H9 (cell line): Measurements from ENCODE around the gene FARP2. TPM values are rescaled to one million over a fixed set of nuclear protein-coding genes. Genes with fewer than 3 reads are reported as not detected.

Experiments
- DNase-seq: peaks from one replicate; pipeline ENCODE4 v3.0.0-alpha.2; 2017
- H2AFZ ChIP-seq: one replicate; pipeline ENCODE4 v1.6.1; 2013; ENCODE audit warnings: mild to moderate bottlenecking, low read length, control low read depth, moderate library complexity
- H2AK5ac ChIP-seq: 2 replicates; pipeline ENCODE4 v1.6.1; 2013; ENCODE audit warnings: low read length, control low read depth, mixed read lengths; ENCODE audit not compliant: insufficient read length
- H2BK120ac ChIP-seq: one replicate; pipeline ENCODE4 v1.6.1; 2013; ENCODE audit warnings: low read depth, mild to moderate bottlenecking, low read length, control low read depth, inconsistent platforms; ENCODE audit not compliant: poor library complexity, severe bottlenecking
- H2BK12ac ChIP-seq: 2 replicates; pipeline ENCODE4 v1.6.1; 2013; ENCODE audit warnings: low read length, control low read depth, mixed read lengths, low read depth; ENCODE audit not compliant: insufficient read length
- H2BK15ac ChIP-seq: 2 replicates; pipeline ENCODE4 v1.6.1; 2013; ENCODE audit warnings: low read depth, low read length, control low read depth
- H2BK20ac ChIP-seq: one replicate; pipeline ENCODE4 v1.6.1; 2013; ENCODE audit warnings: low read depth, mild to moderate bottlenecking, low read length, control low read depth, inconsistent platforms; ENCODE audit not compliant: poor library complexity, severe bottlenecking
- H2BK5ac ChIP-seq: 2 replicates; pipeline ENCODE4 v1.6.1; 2013; ENCODE audit warnings: low read length, control low read depth, mixed read lengths; ENCODE audit not compliant: insufficient read length
- H3K14ac ChIP-seq: 2 replicates; pipeline ENCODE4 v1.6.1; 2013; ENCODE audit warnings: low read length, control low read depth; ENCODE audit not compliant: insufficient read depth
- H3K18ac ChIP-seq: 2 replicates; pipeline ENCODE4 v1.6.1; 2013; ENCODE audit warnings: low read depth, mild to moderate bottlenecking, mixed read lengths, low read length, control low read depth; ENCODE audit not compliant: insufficient read length
- H3K23ac ChIP-seq: 2 replicates; pipeline ENCODE4 v1.6.1; 2013; ENCODE audit warnings: low read length, control low read depth, mixed read lengths, low read depth; ENCODE audit not compliant: insufficient read length
- H3K23me2 ChIP-seq: 2 replicates; pipeline ENCODE4 v1.6.1; 2013; ENCODE audit warnings: low read depth, mild to moderate bottlenecking, mixed read lengths, low read length, control low read depth; ENCODE audit not compliant: insufficient read length, poor library complexity, severe bottlenecking
- H3K27ac ChIP-seq: 2 replicates; pipeline ENCODE4 v1.5.1; 2013; ENCODE audit warnings: low read length, control low read depth, mixed read lengths, low read depth; ENCODE audit not compliant: insufficient read length
- H3K27me3 ChIP-seq: 2 replicates; pipeline ENCODE4 v1.6.1; 2013; ENCODE audit warnings: low read length, control low read depth, inconsistent platforms; ENCODE audit not compliant: insufficient read depth
- H3K4ac ChIP-seq: 2 replicates; pipeline ENCODE4 v1.6.1; 2013; ENCODE audit warnings: low read depth, mild to moderate bottlenecking, control low read depth, inconsistent platforms, low read length, moderate library complexity
- H3K4me1 ChIP-seq: 2 replicates; pipeline ENCODE4 v1.6.1; 2013; ENCODE audit warnings: low read length, control low read depth, inconsistent platforms; ENCODE audit not compliant: insufficient read depth
- H3K4me2 ChIP-seq: 2 replicates; pipeline ENCODE4 v1.6.1; 2013; ENCODE audit warnings: low read length, control low read depth, mixed read lengths; ENCODE audit not compliant: insufficient read length, insufficient read depth
- H3K56ac ChIP-seq: 2 replicates; pipeline ENCODE4 v1.6.1; 2013; ENCODE audit warnings: low read depth, mild to moderate bottlenecking, mixed read lengths, low read length, control low read depth; ENCODE audit not compliant: insufficient read length
- H3K79me1 ChIP-seq: 2 replicates; pipeline ENCODE4 v1.6.1; 2013; ENCODE audit warnings: low read depth, mild to moderate bottlenecking, moderate library complexity, low read length, control low read depth, inconsistent platforms; ENCODE audit not compliant: insufficient read depth, poor library complexity, severe bottlenecking
- H3K79me2 ChIP-seq: 2 replicates; pipeline ENCODE4 v1.6.1; 2013; ENCODE audit warnings: low read length, control low read depth, inconsistent platforms; ENCODE audit not compliant: insufficient read depth
- H3K9ac ChIP-seq: 2 replicates; pipeline ENCODE4 v1.6.1; 2013; ENCODE audit warnings: low read length, control low read depth, mixed read lengths; ENCODE audit not compliant: insufficient read length; ENCODE audit errors: extremely low read depth
- H3K9me3 ChIP-seq: one replicate; pipeline ENCODE4 v1.6.1; 2013; ENCODE audit warnings: low read depth, low read length, inconsistent platforms; ENCODE audit not compliant: control insufficient read depth
- H3T11ph ChIP-seq: one replicate; pipeline ENCODE4 v1.6.1; 2013; ENCODE audit warnings: mild to moderate bottlenecking, low read length, control low read depth, inconsistent platforms
- H4K20me1 ChIP-seq: one replicate; pipeline ENCODE4 v1.6.1; 2013; ENCODE audit not compliant: control insufficient read depth, insufficient read length, insufficient read depth
- H4K5ac ChIP-seq: 2 replicates; pipeline ENCODE4 v1.6.1; 2013; ENCODE audit warnings: low read depth, mild to moderate bottlenecking, mixed read lengths, low read length, control low read depth; ENCODE audit not compliant: insufficient read length
- H4K8ac ChIP-seq: replicated peaks from 2 replicates; pipeline ENCODE4 v1.6.1; 2013; ENCODE audit warnings: low read length, control low read depth, mixed read lengths, low read depth; ENCODE audit not compliant: insufficient read length
- H4K91ac ChIP-seq: 2 replicates; pipeline ENCODE4 v1.6.1; 2013; ENCODE audit warnings: low read depth, mild to moderate bottlenecking, moderate library complexity, mixed read lengths, low read length, control low read depth; ENCODE audit not compliant: insufficient read length
- H3K27ac Mint-ChIP-seq, 3 experiments: 2 replicates in 2 of 3; 3 replicates in 1 of 3; pipeline ENCODE4 v1.8.0; 2020 to 2021; ENCODE audit warnings: mixed read lengths in 3 of 3, mild to moderate bottlenecking in 1 of 3, moderate library complexity in 1 of 3
- H3K27me3 Mint-ChIP-seq: 2 replicates; pipeline ENCODE4 v1.8.0; 2021; ENCODE audit warnings: low read depth, mild to moderate bottlenecking, moderate library complexity, mixed read lengths
- H3K36me3 Mint-ChIP-seq, 3 experiments: 2 replicates in 2 of 3; 3 replicates in 1 of 3; pipeline ENCODE4 v1.8.0; 2020 to 2021; ENCODE audit warnings: low read depth in 3 of 3, mixed read lengths in 3 of 3; ENCODE audit not compliant: insufficient read depth in 1 of 3
- H3K4me1 Mint-ChIP-seq, 2 experiments: 2 replicates each; pipeline ENCODE4 v1.8.0; 2020; ENCODE audit warnings: mixed read lengths in 2 of 2
- H3K4me3 Mint-ChIP-seq, 2 experiments: 2 replicates in 1 of 2; 3 replicates in 1 of 2; pipeline ENCODE4 v1.8.0; 2020 to 2021; ENCODE audit warnings: mild to moderate bottlenecking in 2 of 2, mixed read lengths in 2 of 2, moderate library complexity in 1 of 2
- H3K9me3 Mint-ChIP-seq, 2 experiments: 2 replicates in 1 of 2; 3 replicates in 1 of 2; pipeline ENCODE4 v1.8.0; 2020; ENCODE audit warnings: mild to moderate bottlenecking in 2 of 2, mixed read lengths in 2 of 2, moderate library complexity in 1 of 2
- WGBS: extraction: QIAGEN DNeasy Blood & Tissue Kit; methylation state at CpG from one replicate; pipeline ENCODE4 v1.1.7; 2013; ENCODE audit warnings: missing lambda C conversion rate, low lambda C conversion rate, mixed read lengths; ENCODE audit not compliant: insufficient read length; ENCODE audit errors: extremely low coverage; 5-methylcytosine and 5-hydroxymethylcytosine counted together
- total RNA-seq: library from RNA; stranded (reverse); gene quantifications from 2 replicates; pipeline ENCODE4 v1.2.1, GENCODE V29; 2021
- TF ChIP-seq, protein P1 (sequence below): fragments of 200-600 bp; sonication (generic); conservative IDR thresholded peaks from 3 replicates; pipeline ENCODE4 v1.8.0; 2021; ENCODE audit warnings: antibody characterized with exemption, mild to moderate bottlenecking

FARP2 gene
- total RNA-seq, 1 experiment from 2014 or later, result 33.9 TPM

- H3K18ac ChIP-seq, result no peak overlapping the region
- no peak overlapping the region for H3K23ac ChIP-seq
- no peak overlapping the region for H2BK15ac ChIP-seq
- H2BK5ac ChIP-seq, result no peak overlapping the region
- no peak overlapping the region for H3K4ac ChIP-seq
- H3K9ac ChIP-seq, result no peak overlapping the region
- H3K4me2 ChIP-seq, result no peak overlapping the region
- H3K23me2 ChIP-seq, result no peaks in the 10 kb centered on the region
- peaks cover 2% of the 10 kb centered on the region; the same call in 1 of the 2 replicates for H3K79me2 ChIP-seq
- WGBS, result no CpG with 5 or more reads among the region's 2 CpGs
- H3K4me1 Mint-ChIP-seq, result no peaks in the 10 kb centered on the region; a peak in 1 of 4 replicates
- no peaks in the 10 kb centered on the region for H3K27me3 ChIP-seq
- H4K8ac ChIP-seq, result no peak overlapping the region
- H3K27me3 Mint-ChIP-seq, result no peaks in the 10 kb centered on the region
- no peak overlapping the region for H3K14ac ChIP-seq
- no peak overlapping the region for H2AK5ac ChIP-seq
- H2BK120ac ChIP-seq, result no peak overlapping the region
- no peak overlapping the region for H4K5ac ChIP-seq
- H4K20me1 ChIP-seq, result no peaks in the 10 kb centered on the region
- TF ChIP-seq, protein P1, sequence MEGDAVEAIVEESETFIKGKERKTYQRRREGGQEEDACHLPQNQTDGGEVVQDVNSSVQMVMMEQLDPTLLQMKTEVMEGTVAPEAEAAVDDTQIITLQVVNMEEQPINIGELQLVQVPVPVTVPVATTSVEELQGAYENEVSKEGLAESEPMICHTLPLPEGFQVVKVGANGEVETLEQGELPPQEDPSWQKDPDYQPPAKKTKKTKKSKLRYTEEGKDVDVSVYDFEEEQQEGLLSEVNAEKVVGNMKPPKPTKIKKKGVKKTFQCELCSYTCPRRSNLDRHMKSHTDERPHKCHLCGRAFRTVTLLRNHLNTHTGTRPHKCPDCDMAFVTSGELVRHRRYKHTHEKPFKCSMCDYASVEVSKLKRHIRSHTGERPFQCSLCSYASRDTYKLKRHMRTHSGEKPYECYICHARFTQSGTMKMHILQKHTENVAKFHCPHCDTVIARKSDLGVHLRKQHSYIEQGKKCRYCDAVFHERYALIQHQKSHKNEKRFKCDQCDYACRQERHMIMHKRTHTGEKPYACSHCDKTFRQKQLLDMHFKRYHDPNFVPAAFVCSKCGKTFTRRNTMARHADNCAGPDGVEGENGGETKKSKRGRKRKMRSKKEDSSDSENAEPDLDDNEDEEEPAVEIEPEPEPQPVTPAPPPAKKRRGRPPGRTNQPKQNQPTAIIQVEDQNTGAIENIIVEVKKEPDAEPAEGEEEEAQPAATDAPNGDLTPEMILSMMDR, result no peak
- H2AFZ ChIP-seq, result no peak overlapping the region
- no peak overlapping the region for H3T11ph ChIP-seq
- DNase-seq, result no peak
- H3K9me3 ChIP-seq, result no peaks in the 10 kb centered on the region
- peaks cover 2% of the 10 kb centered on the region for H3K79me1 ChIP-seq
- H2BK12ac ChIP-seq, result no peak overlapping the region
- H3K4me1 ChIP-seq, result no peaks in the 10 kb centered on the region
- H4K91ac ChIP-seq, result no peak overlapping the region
- H3K27ac Mint-ChIP-seq, result no peak overlapping the region
- no peak overlapping the region for H3K4me3 Mint-ChIP-seq
- H2BK20ac ChIP-seq, result no peak overlapping the region
- peaks cover 21 to 81% (median 73%) of the 10 kb centered on the region in 3 experiments; a peak in 6 of 7 replicates for H3K36me3 Mint-ChIP-seq
- no peak overlapping the region for H3K56ac ChIP-seq
- H3K27ac ChIP-seq, result no peak overlapping the region
- no peaks in the 10 kb centered on the region for H3K9me3 Mint-ChIP-seq
These were observed 21.3 kb upstream of the FARP2 start for GRCh38 chr2:241334813-241335212.
